ENCODE measurements around the gene PPP2R5A.
"Not testable (repeated sequence)": the region's sequence is repeated elsewhere in the genome, so short reads cannot be mapped to it uniquely, and the experiment has no call there.

PPP2R5A gene

GRCh38 chr1:212359794-212360479 is 74.7 kb downstream of the PPP2R5A start:
- DNase-seq (ENCODE audit: low read depth), result no peak

- DNase-seq (ENCODE audit: low read depth), result no peak
Measured at GRCh38 chr1:212364985-212365384, 79.8 kb downstream of the PPP2R5A start.

DNA sequence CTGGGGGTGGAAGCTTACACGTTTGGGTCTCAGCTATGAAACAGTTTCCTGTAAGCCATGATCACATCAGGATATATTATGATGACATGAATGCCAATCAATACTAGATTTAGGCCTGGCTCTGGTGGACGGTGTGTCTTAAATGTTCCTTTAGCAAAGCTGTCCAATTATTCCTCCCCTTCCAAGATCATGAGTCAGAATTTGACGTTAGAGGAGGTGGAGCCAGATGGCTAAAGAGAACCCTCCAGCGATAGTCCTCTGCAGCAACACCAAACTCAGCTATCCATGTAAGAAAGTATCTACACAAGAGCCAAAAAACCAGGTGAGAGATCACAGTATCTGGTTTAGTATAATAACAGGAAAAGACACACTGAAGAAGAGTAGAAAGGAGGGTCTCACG is 81.7 kb downstream of the PPP2R5A start:
- DNase-seq (ENCODE audit: low read depth), result no peak

- no peak for DNase-seq (ENCODE audit: low read depth)
Measured at GRCh38 chr1:212367474-212368072, 82.4 kb downstream of the PPP2R5A start.

DNA sequence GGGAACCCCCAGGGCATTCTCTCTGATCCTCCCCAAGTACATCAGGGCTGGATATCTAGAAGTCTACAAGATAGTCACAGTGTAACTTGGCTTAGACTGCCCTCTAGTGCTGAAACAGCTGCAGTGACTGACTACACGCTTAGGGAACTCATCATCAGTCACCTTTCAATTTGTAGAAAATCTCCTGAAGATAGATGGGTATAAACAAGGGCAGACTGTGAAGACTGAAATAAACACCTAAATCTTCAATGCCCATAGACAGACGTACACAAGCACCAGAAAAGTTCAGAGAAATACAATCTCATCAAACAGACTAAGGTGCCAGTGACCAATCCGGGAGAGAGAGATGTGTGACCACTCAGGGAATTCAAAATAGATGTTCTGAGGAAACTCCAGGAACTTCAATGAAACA is 82.9 kb downstream of the PPP2R5A start:
- no peak for DNase-seq (ENCODE audit: low read depth)

DNA sequence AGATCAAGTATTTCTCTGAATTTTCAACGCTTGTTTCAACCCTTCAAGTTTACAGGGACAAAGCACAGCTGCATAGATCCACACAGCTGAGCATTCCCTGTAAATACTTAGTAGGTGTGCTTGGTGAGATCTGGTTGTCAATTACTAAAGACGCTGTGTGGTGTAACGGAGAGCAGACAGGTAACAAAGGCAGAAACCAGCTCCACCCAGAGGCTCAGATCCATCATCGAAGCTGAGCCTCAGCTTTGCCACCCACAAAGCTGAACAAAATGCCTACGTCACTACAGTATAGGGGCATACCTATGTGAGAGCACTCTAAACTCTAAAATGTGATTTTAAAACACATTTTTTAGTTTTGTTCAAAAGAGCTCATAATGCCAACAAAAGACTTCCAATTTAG is 90.8 kb downstream of the PPP2R5A start:
- no peak for DNase-seq (ENCODE audit: low read depth)

DNA sequence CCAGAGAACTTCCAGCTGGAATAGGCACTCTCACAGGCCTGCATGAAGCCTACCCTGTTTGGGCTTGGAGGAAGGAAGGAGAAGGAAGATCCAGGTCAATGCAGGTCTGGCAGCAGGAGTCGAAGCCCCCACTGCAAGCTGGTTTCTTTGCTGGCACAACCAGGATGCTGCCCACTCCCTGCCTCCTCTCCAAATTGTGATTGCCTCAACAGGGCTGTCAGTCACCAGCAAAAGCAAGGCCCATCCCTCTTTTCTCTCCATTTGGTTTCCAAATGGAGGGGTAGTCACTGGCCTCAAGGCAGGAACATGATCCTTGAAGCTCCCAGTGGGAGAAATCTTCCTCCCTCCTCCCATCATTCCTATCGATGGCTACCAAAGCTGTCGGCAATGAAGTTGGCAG is 92.4 kb downstream of the PPP2R5A start:
- no peak for DNase-seq (ENCODE audit: low read depth)

DNA sequence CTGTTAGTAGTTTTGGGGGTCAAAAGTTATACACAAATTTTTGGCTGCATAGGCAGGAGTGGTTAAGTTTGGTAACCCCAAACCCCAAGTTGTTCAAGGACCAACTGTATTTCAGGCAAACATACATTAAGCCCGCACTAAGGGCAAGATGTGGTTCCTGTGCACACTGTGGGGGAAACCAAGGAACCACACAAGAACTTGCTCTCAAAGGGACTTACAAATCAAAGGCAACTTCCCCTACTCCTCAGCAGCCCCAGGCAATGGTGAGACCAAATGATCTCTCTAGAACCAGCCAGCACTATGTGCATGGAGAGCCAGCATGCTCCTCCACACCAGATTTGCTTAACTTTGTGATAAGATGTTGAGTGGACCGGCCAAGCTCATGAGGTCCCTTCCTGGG is 94.2 kb downstream of the PPP2R5A start:
- no peak for DNase-seq (ENCODE audit: low read depth)

- no peak for DNase-seq (ENCODE audit: low read depth)
Measured at GRCh38 chr1:212381397-212382035, 96.3 kb downstream of the PPP2R5A start.

- DNase-seq (ENCODE audit: low read depth), result no peak
Measured at GRCh38 chr1:212386029-212386428, 100.8 kb downstream of the PPP2R5A start.

GRCh38 chr1:212388985-212389716 is 103.9 kb downstream of the PPP2R5A start:
- no peak for DNase-seq (ENCODE audit: low read depth)

DNA sequence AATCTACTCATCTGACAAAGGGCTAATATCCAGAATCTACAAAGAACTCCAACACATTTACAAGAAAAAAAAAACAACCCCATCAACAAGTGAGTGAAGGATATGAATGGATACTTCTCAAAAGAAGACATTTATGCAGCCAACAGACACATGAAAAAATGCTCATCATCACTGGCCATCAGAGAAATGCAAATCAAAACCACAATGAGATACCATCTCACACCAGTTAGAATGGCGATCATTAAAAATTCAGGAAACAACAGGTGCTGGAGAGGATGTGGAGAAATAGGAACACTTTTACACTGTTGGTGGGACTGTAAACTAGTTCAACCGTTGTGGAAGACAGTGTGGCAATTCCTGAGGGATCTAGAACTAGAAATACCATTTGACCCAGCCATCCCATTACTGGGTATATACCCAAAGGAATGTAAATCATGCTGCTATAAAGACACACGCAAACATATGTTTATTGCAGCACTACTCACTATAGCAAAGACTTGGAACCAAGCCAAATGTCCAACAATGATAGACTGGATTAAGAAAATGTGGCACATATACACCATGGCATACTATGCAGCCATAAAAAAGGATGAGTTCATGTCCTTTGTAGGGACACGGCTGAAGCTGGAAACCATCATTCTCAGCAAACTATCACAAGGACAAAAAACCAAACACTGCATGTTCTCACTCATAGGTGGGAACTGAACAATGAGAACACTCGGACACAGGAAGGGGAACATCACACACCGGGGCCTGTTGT is 110.6 kb downstream of the PPP2R5A start:
- not testable (repeated sequence) for DNase-seq (ENCODE audit: low read depth)

GRCh38 chr1:212396638-212397037 is 111.4 kb downstream of the PPP2R5A start:
- DNase-seq (ENCODE audit: low read depth), result no peak

- DNase-seq (ENCODE audit: low read depth), result no peak
Measured at GRCh38 chr1:212397171-212397570, 112.0 kb downstream of the PPP2R5A start.

DNA sequence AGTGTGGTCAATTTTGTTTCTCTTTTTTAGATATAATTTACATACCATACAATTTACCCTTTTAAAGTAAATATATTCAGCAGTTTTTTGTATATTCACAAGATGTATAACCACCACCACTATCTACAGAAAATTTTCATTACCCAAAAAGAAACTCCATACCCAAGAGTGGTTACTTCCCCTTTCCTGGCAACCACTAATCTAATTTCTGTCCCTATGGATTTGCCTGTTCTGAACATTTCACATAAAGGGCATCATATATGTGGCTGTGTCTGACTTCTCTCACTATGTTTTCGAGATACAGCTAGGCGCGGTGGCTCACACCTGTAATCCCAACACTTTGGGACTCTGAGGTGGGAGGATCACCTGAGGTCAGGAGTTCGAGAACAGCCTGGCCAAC is 115.8 kb downstream of the PPP2R5A start:
- no peak for DNase-seq (ENCODE audit: low read depth)

DNA sequence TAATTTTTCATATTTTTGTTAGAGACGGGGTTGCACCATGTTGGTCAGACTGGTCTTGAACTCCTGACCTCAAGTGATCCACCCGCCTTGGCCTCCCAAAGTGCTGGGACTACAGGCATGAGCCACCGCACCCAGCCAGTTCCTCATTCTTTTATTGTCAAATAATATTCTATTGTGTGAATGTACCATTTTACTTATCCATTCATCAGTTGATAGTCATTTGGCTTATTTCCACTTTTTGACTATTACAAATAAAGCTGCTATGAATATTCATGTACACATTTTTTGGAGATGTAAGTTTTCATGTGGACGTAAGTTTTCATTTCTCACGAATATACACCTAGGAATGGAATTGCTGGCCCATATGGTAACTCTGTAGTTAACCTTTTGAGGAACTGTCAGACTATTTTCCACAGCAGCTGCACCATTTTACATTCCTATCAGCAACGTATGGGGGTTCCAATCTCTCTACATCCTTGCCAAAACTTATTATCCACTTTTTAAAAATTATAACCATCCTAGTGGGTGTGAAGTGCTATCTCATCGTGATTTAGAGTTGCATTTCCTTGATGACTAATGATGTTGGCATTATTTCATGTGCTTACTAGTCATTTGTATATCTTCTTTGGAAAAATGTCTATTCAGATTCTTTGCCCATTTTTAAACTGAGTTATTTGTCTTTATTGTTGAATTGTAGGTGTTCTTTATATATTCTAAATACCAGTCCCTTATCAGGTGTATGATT is 116.8 kb downstream of the PPP2R5A start:
- DNase-seq (ENCODE audit: low read depth), result no peak

- DNase-seq (ENCODE audit: low read depth), result no peak
Measured at GRCh38 chr1:212402666-212403321, 117.6 kb downstream of the PPP2R5A start.

DNA sequence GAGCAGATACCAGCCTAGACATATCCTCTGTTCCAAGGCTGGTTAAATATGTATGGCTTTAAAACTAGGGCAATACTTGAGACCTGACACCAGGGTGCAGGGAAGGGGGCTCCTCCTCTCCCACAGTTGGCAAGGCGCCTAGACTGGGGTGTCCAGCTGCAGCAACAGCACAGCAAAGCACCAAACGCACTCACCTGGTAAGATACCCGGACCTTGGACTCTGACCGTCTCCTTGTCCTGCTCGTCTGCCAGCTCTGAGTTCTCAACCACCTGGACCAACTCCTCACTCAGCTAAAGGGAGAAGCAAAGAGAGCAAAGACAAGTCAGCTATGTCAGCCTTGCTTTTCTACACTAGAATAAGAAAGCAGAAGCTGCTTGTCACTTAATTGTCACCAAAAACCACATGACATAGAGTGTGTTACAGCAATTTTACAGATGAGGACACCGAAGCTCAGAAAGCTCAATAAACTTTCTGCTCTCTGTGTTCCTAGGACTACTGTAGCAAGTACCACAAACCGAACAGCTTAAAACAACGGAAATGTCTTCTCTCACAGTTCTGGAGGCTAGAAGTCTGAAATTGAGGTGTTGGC is 125.1 kb downstream of the PPP2R5A start:
- no peak for DNase-seq (ENCODE audit: low read depth)

All from stimulated activated CD8-positive, alpha-beta memory T cell treated with anti-CD3 and anti-CD28 coated beads, Interleukin-12 subunit alpha, Interleukin-12 subunit beta, amount 100 ng/mL, for 4 hours (primary cell).